WERI-Rb-1 (cell line): ENCODE data around the gene FLVCR2.

Experiments used
- DNase-seq: peaks from one replicate; pipeline ENCODE4 v3.0.0-alpha.2; 2020
- H3K27ac ChIP-seq: fragments of 250-450 bp; sonication (Bioruptor Pico); 2 replicates; pipeline ENCODE4 v1.5.1; 2020; ENCODE audit warnings: mild to moderate bottlenecking, moderate library complexity
- H3K27me3 ChIP-seq: fragments of 250-450 bp; sonication (Bioruptor Pico); 2 replicates; pipeline ENCODE4 v1.5.1; 2021; ENCODE audit warnings: mild to moderate bottlenecking, low read depth, moderate library complexity; ENCODE audit not compliant: insufficient read depth, severe bottlenecking
- H3K36me3 ChIP-seq: fragments of 250-450 bp; sonication (Bioruptor Pico); 2 replicates; pipeline ENCODE4 v1.5.1; 2020; ENCODE audit warnings: mild to moderate bottlenecking, moderate library complexity
- H3K4me3 ChIP-seq: 2 replicates; pipeline ENCODE4 v1.5.1; 2011; ENCODE audit warnings: low read depth, mild to moderate bottlenecking, control low read depth, low read length
- H3K9me3 ChIP-seq: fragments of 250-450 bp; sonication (Bioruptor Pico); 2 replicates; pipeline ENCODE4 v1.5.1; 2021; ENCODE audit warnings: mild to moderate bottlenecking, moderate library complexity; ENCODE audit not compliant: severe bottlenecking
- TF ChIP-seq, protein P1 (sequence below): IDR thresholded peaks from 2 replicates; pipeline ENCODE4 v1.5.1; 2011; ENCODE audit warnings: low read depth, mild to moderate bottlenecking, control low read depth, inconsistent platforms, low read length

The FLVCR2 gene

DNA sequence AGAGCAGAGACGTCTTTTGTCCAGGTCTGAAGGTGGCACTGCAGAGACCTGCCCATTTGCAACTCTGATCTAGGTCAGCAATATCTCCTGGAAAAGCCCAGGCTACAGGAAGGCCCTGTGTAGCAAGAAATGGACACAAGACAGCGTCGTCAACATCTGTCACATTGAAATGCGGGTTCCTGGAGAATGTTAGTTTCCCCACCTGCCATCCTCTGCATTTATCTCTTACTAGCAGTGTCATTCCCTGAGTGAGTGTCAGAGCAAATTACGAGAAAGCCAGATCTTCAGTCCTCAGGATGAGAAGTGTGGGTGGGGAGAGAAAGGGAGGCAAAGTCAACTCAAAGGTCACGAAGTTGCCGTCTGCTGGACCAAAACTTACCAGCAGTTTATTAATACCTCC is 27.4 kb upstream of the FLVCR2 start:
- Histone ChIP-seq H3K9me3 (no peaks in the 10 kb centered on the region), H3K27ac (no peak overlapping the region), H3K4me3 (no peak overlapping the region), H3K27me3 (no peaks in the 10 kb centered on the region), H3K36me3 (no peaks in the 10 kb centered on the region)
- TF ChIP-seq, protein P1, sequence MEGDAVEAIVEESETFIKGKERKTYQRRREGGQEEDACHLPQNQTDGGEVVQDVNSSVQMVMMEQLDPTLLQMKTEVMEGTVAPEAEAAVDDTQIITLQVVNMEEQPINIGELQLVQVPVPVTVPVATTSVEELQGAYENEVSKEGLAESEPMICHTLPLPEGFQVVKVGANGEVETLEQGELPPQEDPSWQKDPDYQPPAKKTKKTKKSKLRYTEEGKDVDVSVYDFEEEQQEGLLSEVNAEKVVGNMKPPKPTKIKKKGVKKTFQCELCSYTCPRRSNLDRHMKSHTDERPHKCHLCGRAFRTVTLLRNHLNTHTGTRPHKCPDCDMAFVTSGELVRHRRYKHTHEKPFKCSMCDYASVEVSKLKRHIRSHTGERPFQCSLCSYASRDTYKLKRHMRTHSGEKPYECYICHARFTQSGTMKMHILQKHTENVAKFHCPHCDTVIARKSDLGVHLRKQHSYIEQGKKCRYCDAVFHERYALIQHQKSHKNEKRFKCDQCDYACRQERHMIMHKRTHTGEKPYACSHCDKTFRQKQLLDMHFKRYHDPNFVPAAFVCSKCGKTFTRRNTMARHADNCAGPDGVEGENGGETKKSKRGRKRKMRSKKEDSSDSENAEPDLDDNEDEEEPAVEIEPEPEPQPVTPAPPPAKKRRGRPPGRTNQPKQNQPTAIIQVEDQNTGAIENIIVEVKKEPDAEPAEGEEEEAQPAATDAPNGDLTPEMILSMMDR, result no peak
- no peak for DNase-seq

DNA sequence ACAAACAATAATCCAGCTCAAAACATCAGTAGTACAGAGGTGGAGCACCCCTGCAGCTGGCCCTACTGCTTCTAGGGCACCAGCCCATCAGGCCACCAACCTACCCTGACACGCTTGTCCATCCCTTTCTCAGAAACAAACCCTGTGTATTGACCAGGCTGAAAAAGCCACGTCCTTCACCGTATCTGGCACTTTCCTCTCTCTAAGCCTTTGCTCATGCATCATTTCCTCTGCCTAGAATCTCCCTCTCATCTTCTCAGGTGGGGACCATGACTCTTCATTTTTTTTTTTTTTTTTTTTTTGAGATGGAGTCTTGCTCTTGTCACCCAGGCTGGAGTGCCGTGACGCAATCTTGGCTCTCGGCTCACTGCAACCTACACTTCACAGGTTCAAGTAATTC is 25.3 kb upstream of the FLVCR2 start:
- Histone ChIP-seq H3K27ac (no peak overlapping the region), H3K9me3 (no peaks in the 10 kb centered on the region), H3K27me3 (no peaks in the 10 kb centered on the region), H3K4me3 (no peak overlapping the region), H3K36me3 (no peaks in the 10 kb centered on the region)
- TF ChIP-seq, protein P1, result no peak
- no peak for DNase-seq

DNA sequence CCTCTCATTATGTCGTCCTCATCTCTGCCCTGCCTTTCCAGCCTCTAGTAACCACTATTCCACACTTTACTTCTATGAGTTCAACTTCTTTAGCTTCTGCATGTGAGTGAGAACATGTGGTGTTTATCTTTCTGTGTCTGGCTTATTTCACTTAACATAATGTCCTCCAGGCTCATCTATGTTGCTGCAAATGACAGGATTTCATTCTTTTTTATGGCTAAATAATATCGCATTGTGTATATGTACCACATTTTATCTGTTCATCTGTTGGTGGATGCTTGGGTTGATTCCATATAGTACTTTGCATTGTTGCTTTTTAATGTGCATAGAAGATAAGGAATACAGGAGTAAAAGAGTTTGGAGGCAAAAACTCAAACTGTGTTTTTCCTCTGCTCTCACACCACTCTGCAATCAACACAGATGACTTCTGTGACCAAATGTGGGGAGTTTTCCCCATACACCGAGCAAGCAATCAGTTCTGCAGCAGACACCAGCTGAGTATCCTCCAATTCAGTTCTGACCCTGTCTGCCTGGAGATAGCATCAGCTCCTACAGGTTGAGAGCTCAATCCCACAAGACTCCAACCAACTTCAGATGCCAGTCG is 24.6 kb upstream of the FLVCR2 start:
- no peak for DNase-seq
- TF ChIP-seq, protein P1, result no peak
- no peaks in the 10 kb centered on the region for H3K27me3 ChIP-seq
- no peaks in the 10 kb centered on the region for H3K9me3 ChIP-seq
- no peak overlapping the region for H3K27ac ChIP-seq
- H3K4me3 ChIP-seq, result no peak overlapping the region
- H3K36me3 ChIP-seq, result no peaks in the 10 kb centered on the region

DNA sequence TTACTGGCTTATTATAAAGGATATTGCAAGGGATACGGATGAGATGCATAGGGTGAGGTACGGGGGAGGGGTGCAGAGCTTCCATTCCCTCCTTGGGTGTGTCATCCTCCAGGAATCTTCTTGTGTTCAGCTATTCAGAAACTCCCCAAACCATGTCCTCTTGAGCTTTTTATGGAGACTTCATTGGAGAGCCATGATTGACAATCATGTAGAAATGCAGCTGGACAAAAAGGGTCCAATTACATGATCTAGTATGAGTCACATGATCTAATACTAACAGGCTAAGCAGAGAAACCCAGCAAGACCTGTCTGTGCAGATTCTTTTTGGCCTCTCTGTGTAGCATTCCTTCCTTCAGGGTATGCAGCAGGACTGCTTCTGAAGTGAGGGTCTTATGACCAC is 23.9 kb upstream of the FLVCR2 start:
- Histone ChIP-seq H3K27me3 (no peaks in the 10 kb centered on the region), H3K27ac (no peak overlapping the region), H3K9me3 (no peaks in the 10 kb centered on the region), H3K36me3 (no peaks in the 10 kb centered on the region), H3K4me3 (no peak overlapping the region)
- DNase-seq, result no peak
- TF ChIP-seq, protein P1, result no peak

DNA sequence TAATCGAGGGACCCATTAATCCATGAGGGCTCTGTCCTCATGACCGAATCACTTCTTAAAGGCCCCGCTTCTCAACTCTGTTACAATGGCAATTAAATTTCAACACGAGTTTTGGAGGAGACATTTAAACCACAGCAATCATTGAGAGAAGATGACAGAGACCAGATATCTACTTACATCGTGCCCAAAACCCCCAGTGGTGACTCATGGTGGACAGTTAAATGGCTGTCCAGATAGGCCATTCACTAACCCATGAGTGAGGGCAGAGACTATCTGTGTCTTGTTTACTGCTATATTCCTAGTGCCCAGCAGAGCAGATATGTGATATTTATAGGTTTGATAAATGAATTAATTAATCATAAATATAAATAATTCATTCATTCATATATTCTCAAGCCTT is 20.0 kb upstream of the FLVCR2 start:
- no peaks in the 10 kb centered on the region for H3K27me3 ChIP-seq
- H3K9me3 ChIP-seq, result no peaks in the 10 kb centered on the region
- no peak for DNase-seq
- H3K4me3 ChIP-seq, result no peak overlapping the region
- H3K36me3 ChIP-seq, result no peaks in the 10 kb centered on the region
- no peak overlapping the region for H3K27ac ChIP-seq
- TF ChIP-seq, protein P1, result no peak

DNA sequence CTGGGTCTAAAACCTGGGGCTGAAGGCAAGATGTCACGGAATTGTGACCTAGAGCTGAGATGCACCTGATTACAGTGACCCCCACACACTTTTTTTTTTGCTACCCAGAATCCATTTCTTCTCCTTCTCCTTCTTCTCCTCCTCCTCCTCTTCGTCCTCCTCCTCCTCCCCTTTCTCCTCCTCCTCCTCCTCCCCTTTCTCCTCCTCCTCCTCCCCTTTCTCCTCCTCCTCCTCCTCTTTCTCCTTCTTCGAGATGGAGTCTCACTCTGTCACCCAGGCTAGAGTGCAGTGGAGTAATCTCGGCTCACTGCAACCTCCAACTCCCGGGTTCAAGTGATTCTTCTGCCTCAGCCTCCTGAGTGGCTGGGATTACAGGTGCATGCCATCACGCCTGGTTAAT is 19.4 kb upstream of the FLVCR2 start:
- Histone ChIP-seq H3K27ac (no peak overlapping the region), H3K9me3 (no peaks in the 10 kb centered on the region), H3K27me3 (no peaks in the 10 kb centered on the region), H3K36me3 (no peaks in the 10 kb centered on the region), H3K4me3 (no peak overlapping the region)
- DNase-seq, result no peak
- TF ChIP-seq, protein P1, result no peak
